TTC549 (cell line): ENCODE results near the gene UBXN7.
"Not testable (repeated sequence)": the region's sequence is repeated elsewhere in the genome, so short reads cannot be mapped to it uniquely, and the experiment has no call there.

Experiments used
- FAIRE-seq: peaks from 2 replicates; lab custom pipeline; 2012; peaks lifted over from hg19 to GRCh38; lab: Jason Lieb, UNC

UBXN7 gene

GRCh38 chr3:196414469-196414868, 17.8 kb downstream of the UBXN7 start:
- FAIRE-seq = no peak

GRCh38 chr3:196412704-196413103, 19.5 kb downstream of the UBXN7 start:
- no peak for FAIRE-seq

- FAIRE-seq = no peak
Measured at GRCh38 chr3:196409409-196409808, 22.8 kb downstream of the UBXN7 start.

GRCh38 chr3:196408565-196409300, 23.5 kb downstream of the UBXN7 start:
- FAIRE-seq = no peak

- no peak for FAIRE-seq
Measured at GRCh38 chr3:196406811-196407470, 25.3 kb downstream of the UBXN7 start.

- no peak for FAIRE-seq
Measured at GRCh38 chr3:196400331-196400730, 31.9 kb downstream of the UBXN7 start.

- FAIRE-seq = no peak
Measured at GRCh38 chr3:196399485-196399945, 32.7 kb downstream of the UBXN7 start.

- FAIRE-seq = no peak
Measured at GRCh38 chr3:196398782-196399181, 33.4 kb downstream of the UBXN7 start.

- no peak for FAIRE-seq
Measured at GRCh38 chr3:196397941-196398340, 34.3 kb downstream of the UBXN7 start.

GRCh38 chr3:196390116-196390515, 42.1 kb downstream of the UBXN7 start:
- FAIRE-seq = no peak

- FAIRE-seq = no peak
Measured at GRCh38 chr3:196388956-196389355, 43.3 kb downstream of the UBXN7 start.

- FAIRE-seq = not testable (repeated sequence)
Measured at GRCh38 chr3:196387941-196388340, 44.3 kb downstream of the UBXN7 start.

- not testable (repeated sequence) for FAIRE-seq
Measured at GRCh38 chr3:196386797-196387196, 45.4 kb downstream of the UBXN7 start.

GRCh38 chr3:196386034-196386433, 46.2 kb downstream of the UBXN7 start:
- not testable (repeated sequence) for FAIRE-seq

- FAIRE-seq = not testable (repeated sequence)
Measured at GRCh38 chr3:196385446-196385845, 46.8 kb downstream of the UBXN7 start.

GRCh38 chr3:196378146-196378841, 53.9 kb downstream of the UBXN7 start:
- no peak for FAIRE-seq

- no peak for FAIRE-seq
Measured at GRCh38 chr3:196377321-196377720, 54.9 kb downstream of the UBXN7 start.

GRCh38 chr3:196365736-196366135, 66.5 kb downstream of the UBXN7 start:
- no peak for FAIRE-seq

GRCh38 chr3:196360586-196360985, 71.6 kb downstream of the UBXN7 start:
- no peak for FAIRE-seq

GRCh38 chr3:196358540-196358939, 73.7 kb downstream of the UBXN7 start:
- FAIRE-seq = not testable (repeated sequence)

GRCh38 chr3:196357905-196358304, 74.3 kb downstream of the UBXN7 start:
- no peak for FAIRE-seq

- no peak for FAIRE-seq
Measured at GRCh38 chr3:196356556-196356955, 75.7 kb downstream of the UBXN7 start.

GRCh38 chr3:196355668-196356067, 76.6 kb downstream of the UBXN7 start:
- no peak for FAIRE-seq
